IMR-90 (cell line): Measurements from ENCODE around the gene GSTT2. TPM values are rescaled to one million over a fixed set of nuclear protein-coding genes. Genes with fewer than 3 reads are reported as not detected.

Experiments
- polyA plus RNA-seq, 3 experiments: library from polyadenylated mRNA; depleted of rRNA; stranded (reverse); fragments of >200 nt; gene quantifications; 2 replicates each; pipeline ENCODE4 v1.2.3, GENCODE V29; 2012; ENCODE audit warnings: low replicate concordance in 1 of 3
- total RNA-seq: library from RNA; depleted of rRNA; stranded (reverse); fragments of >200 nt; gene quantifications from 2 replicates; pipeline ENCODE4 v1.2.3, GENCODE V29; 2012; rRNA removed

Gene GSTT2
- total and polyA plus RNA-seq, 2 of the 4 experiments (the other 2 are of a cell fraction), result 1.4 to 6.9 TPM

Other genes starting within 250 kb of the GSTT2 start
- 3.9 and 4.3 TPM in 2 replicates for gene ZNF70, start 229.0 kb upstream of the GSTT2 start, total RNA-seq
- gene ZNF70, start 229.0 kb upstream of the GSTT2 start, polyA plus RNA-seq (2012; rRNA removed), result 1.8 and 2.3 TPM in 2 replicates
- not detected in 2 replicates for gene VPREB3, start 225.7 kb upstream of the GSTT2 start, total RNA-seq
- not detected in 2 replicates for gene VPREB3, start 225.7 kb upstream of the GSTT2 start, polyA plus RNA-seq (2012; rRNA removed)
- gene C22orf15, start 217.1 kb upstream of the GSTT2 start, total RNA-seq, result 1.7 and 2.3 TPM in 2 replicates
- gene C22orf15, start 217.1 kb upstream of the GSTT2 start, polyA plus RNA-seq (2012; rRNA removed), result 3.1 and 3.5 TPM in 2 replicates
- gene CHCHD10, start 212.2 kb upstream of the GSTT2 start, total RNA-seq, result 1.4 and 2.2 TPM in 2 replicates
- gene CHCHD10, start 212.2 kb upstream of the GSTT2 start, polyA plus RNA-seq (2012; rRNA removed), result 10.8 and 11.2 TPM in 2 replicates
- gene MMP11, start 207.3 kb upstream of the GSTT2 start, total RNA-seq, result 1.4 and 2.2 TPM in 2 replicates
- 5.9 and 6.0 TPM in 2 replicates for gene MMP11, start 207.3 kb upstream of the GSTT2 start, polyA plus RNA-seq (2012; rRNA removed)
- 97.5 and 110 TPM in 2 replicates for gene SMARCB1, start 193.2 kb upstream of the GSTT2 start, total RNA-seq
- 157 and 159 TPM in 2 replicates for gene SMARCB1, start 193.2 kb upstream of the GSTT2 start, polyA plus RNA-seq (2012; rRNA removed)
- gene DERL3, start 141.1 kb upstream of the GSTT2 start, total RNA-seq, result under 0.01 and 0.18 TPM in 2 replicates
- 0.50 and 0.62 TPM in 2 replicates for gene DERL3, start 141.1 kb upstream of the GSTT2 start, polyA plus RNA-seq (2012; rRNA removed)
- gene SLC2A11, start 122.3 kb upstream of the GSTT2 start, total RNA-seq, result 2.8 and 3.2 TPM in 2 replicates
- 6.6 and 8.7 TPM in 2 replicates for gene SLC2A11, start 122.3 kb upstream of the GSTT2 start, polyA plus RNA-seq (2012; rRNA removed)
- 123 and 125 TPM in 2 replicates for gene MIF, start 85.8 kb upstream of the GSTT2 start, total RNA-seq
- 530 and 798 TPM in 2 replicates for gene MIF, start 85.8 kb upstream of the GSTT2 start, polyA plus RNA-seq (2012; rRNA removed)
- gene GSTT2B, start 18.9 kb upstream of the GSTT2 start, total RNA-seq, result 13.1 and 15.1 TPM in 2 replicates
- 76.7 and 77.0 TPM in 2 replicates for gene GSTT2B, start 18.9 kb upstream of the GSTT2 start, polyA plus RNA-seq (2012; rRNA removed)
- 0.36 and 0.83 TPM in 2 replicates for gene DDTL, start 13.2 kb upstream of the GSTT2 start, total RNA-seq
- 1.5 TPM in 2 replicates for gene DDTL, start 13.2 kb upstream of the GSTT2 start, polyA plus RNA-seq (2012; rRNA removed)
- 54.8 and 58.9 TPM in 2 replicates for gene DDT, start 5.7 kb upstream of the GSTT2 start, total RNA-seq
- gene DDT, start 5.7 kb upstream of the GSTT2 start, polyA plus RNA-seq (2012; rRNA removed), result 151 and 221 TPM in 2 replicates
- not detected in 2 replicates for gene GSTT4, start 25.3 kb downstream of the GSTT2 start, total RNA-seq
- not detected in 2 replicates for gene GSTT4, start 25.3 kb downstream of the GSTT2 start, polyA plus RNA-seq (2012; rRNA removed)
- gene CABIN1, start 31.2 kb downstream of the GSTT2 start, total RNA-seq, result 21.3 and 21.4 TPM in 2 replicates
- gene CABIN1, start 31.2 kb downstream of the GSTT2 start, polyA plus RNA-seq (2012; rRNA removed), result 23.3 and 27.6 TPM in 2 replicates
- gene SUSD2, start 201.4 kb downstream of the GSTT2 start, total RNA-seq, result 0.18 and 0.28 TPM in 2 replicates
- gene SUSD2, start 201.4 kb downstream of the GSTT2 start, polyA plus RNA-seq (2012; rRNA removed), result 1.6 and 2.4 TPM in 2 replicates